ENCODE data around the gene CHST10. TPM values are rescaled to one million over a fixed set of nuclear protein-coding genes. Genes with fewer than 3 reads are reported as not detected.

CHST10 gene
- total RNA-seq, 1 donor from 2014 or later: 20.6 TPM

DNA sequence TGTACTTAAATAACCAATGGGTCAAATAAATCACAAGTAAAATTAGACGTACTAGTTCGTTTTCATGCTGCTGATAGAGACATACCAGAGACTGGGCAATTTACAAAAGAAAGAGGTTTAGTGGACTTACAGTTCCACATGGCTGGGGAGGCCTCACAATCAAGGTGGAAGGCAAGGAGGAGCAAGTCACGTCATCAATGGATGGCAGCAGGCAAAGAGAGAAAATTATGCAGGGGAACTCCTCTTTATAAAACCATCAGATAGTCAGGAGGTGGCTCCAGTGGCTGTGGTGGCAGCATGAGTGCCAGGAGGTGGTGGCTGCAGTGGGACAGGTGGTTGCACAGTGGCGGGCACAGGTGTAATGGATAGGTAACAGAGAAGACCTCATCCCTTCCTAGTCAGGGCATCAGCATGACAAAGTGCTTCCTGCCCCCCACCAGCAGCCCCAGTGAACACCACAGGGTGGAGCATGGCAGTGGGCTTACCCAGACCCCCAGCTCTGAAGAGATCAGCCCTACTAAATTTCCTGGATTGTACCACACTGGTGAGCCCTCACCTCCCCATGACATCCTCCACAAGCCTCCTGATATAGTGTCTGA lies 6.9 kb upstream of the CHST10 start:
- Mint-ChIP-seq H3K36me3 (ENCODE audit: low read depth, unreplicated experiment) (no peaks in the 10 kb centered on the region), H3K27ac (ENCODE audit: unreplicated experiment) (no peak overlapping the region), H3K9me3 (ENCODE audit: unreplicated experiment) (no peaks in the 10 kb centered on the region), H3K27me3 (ENCODE audit: unreplicated experiment) (peaks cover 2% of the 10 kb centered on the region), H3K4me1 (ENCODE audit: unreplicated experiment) (no peaks in the 10 kb centered on the region), H3K4me3 (ENCODE audit: unreplicated experiment) (no peak overlapping the region)
- TF ChIP-seq, protein P1, sequence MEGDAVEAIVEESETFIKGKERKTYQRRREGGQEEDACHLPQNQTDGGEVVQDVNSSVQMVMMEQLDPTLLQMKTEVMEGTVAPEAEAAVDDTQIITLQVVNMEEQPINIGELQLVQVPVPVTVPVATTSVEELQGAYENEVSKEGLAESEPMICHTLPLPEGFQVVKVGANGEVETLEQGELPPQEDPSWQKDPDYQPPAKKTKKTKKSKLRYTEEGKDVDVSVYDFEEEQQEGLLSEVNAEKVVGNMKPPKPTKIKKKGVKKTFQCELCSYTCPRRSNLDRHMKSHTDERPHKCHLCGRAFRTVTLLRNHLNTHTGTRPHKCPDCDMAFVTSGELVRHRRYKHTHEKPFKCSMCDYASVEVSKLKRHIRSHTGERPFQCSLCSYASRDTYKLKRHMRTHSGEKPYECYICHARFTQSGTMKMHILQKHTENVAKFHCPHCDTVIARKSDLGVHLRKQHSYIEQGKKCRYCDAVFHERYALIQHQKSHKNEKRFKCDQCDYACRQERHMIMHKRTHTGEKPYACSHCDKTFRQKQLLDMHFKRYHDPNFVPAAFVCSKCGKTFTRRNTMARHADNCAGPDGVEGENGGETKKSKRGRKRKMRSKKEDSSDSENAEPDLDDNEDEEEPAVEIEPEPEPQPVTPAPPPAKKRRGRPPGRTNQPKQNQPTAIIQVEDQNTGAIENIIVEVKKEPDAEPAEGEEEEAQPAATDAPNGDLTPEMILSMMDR (IDR thresholded peaks at IDR 0.05; ENCODE audit: unreplicated experiment): no peak
- no peak for DNase-seq (ENCODE audit: low spot score)

DNA sequence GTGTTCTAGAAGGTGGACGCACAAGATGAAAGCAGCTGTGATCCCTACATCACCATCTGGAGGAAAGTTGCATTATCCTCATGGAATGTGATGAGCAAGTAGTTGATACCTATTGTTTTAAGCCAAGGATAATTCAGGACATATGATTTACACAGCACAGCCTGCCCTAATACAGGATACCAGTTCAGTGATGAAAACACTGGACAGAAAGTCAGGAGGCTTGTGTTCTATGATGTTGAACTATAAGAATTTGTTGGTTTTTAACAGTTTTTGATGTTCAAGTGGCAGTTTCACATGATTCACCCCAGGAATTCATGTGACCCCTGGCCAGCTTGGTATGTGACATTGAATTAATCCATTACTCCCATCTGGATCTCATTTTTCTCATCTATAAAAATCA lies 6.2 kb upstream of the CHST10 start:
- H3K27me3 Mint-ChIP-seq (ENCODE audit: unreplicated experiment): peaks cover 2% of the 10 kb centered on the region
- TF ChIP-seq, protein P1 (IDR thresholded peaks at IDR 0.05; ENCODE audit: unreplicated experiment): no peak
- no peak overlapping the region for H3K4me3 Mint-ChIP-seq (ENCODE audit: unreplicated experiment)
- H3K4me1 Mint-ChIP-seq (ENCODE audit: unreplicated experiment): no peaks in the 10 kb centered on the region
- no peaks in the 10 kb centered on the region for H3K9me3 Mint-ChIP-seq (ENCODE audit: unreplicated experiment)
- H3K27ac Mint-ChIP-seq (ENCODE audit: unreplicated experiment): no peak overlapping the region
- no peaks in the 10 kb centered on the region for H3K36me3 Mint-ChIP-seq (ENCODE audit: low read depth, unreplicated experiment)
- no peak for DNase-seq (ENCODE audit: low spot score)

- no peaks in the 10 kb centered on the region for H3K4me1 Mint-ChIP-seq (ENCODE audit: unreplicated experiment)
- no peak overlapping the region for H3K27ac Mint-ChIP-seq (ENCODE audit: unreplicated experiment)
- TF ChIP-seq, protein P1 (IDR thresholded peaks at IDR 0.05; ENCODE audit: unreplicated experiment): peak; percentile 28
- H3K9me3 Mint-ChIP-seq (ENCODE audit: unreplicated experiment): no peaks in the 10 kb centered on the region
- peak; percentile 70 for DNase-seq (ENCODE audit: low spot score)
- peaks cover 3% of the 10 kb centered on the region for H3K27me3 Mint-ChIP-seq (ENCODE audit: unreplicated experiment)
- H3K4me3 Mint-ChIP-seq (ENCODE audit: unreplicated experiment): no peak overlapping the region
- H3K36me3 Mint-ChIP-seq (ENCODE audit: low read depth, unreplicated experiment): no peaks in the 10 kb centered on the region
These were observed 5.0 kb upstream of the CHST10 start for GRCh38 chr2:100422320-100423055.

GRCh38 chr2:100419915-100420314 lies 2.4 kb upstream of the CHST10 start:
- Mint-ChIP-seq H3K9me3 (ENCODE audit: unreplicated experiment) (no peaks in the 10 kb centered on the region), H3K4me3 (ENCODE audit: unreplicated experiment) (no peak overlapping the region), H3K27me3 (ENCODE audit: unreplicated experiment) (peaks cover 6% of the 10 kb centered on the region), H3K36me3 (ENCODE audit: low read depth, unreplicated experiment) (no peaks in the 10 kb centered on the region), H3K27ac (ENCODE audit: unreplicated experiment) (no peak overlapping the region), H3K4me1 (ENCODE audit: unreplicated experiment) (peaks cover 14% of the 10 kb centered on the region)
- no peak for DNase-seq (ENCODE audit: low spot score)
- TF ChIP-seq, protein P1 (IDR thresholded peaks at IDR 0.05; ENCODE audit: unreplicated experiment): no peak

GRCh38 chr2:100418406-100418962 lies 1.0 kb upstream of the CHST10 start:
- TF ChIP-seq, protein P1 (IDR thresholded peaks at IDR 0.05; ENCODE audit: unreplicated experiment): no peak
- no peak overlapping the region for H3K27ac Mint-ChIP-seq (ENCODE audit: unreplicated experiment)
- peaks cover 6% of the 10 kb centered on the region for H3K36me3 Mint-ChIP-seq (ENCODE audit: low read depth, unreplicated experiment)
- no peak for DNase-seq (ENCODE audit: low spot score)
- H3K27me3 Mint-ChIP-seq (ENCODE audit: unreplicated experiment): peaks cover 6% of the 10 kb centered on the region
- H3K4me3 Mint-ChIP-seq (ENCODE audit: unreplicated experiment): peak overlapping the region; percentile 45
- H3K9me3 Mint-ChIP-seq (ENCODE audit: unreplicated experiment): no peaks in the 10 kb centered on the region
- H3K4me1 Mint-ChIP-seq (ENCODE audit: unreplicated experiment): peaks cover 20% of the 10 kb centered on the region
